Measurements from ENCODE around the gene EIF1AX. TPM values are rescaled to one million over a fixed set of nuclear protein-coding genes. Genes with fewer than 3 reads are reported as not detected.

Gene EIF1AX
- total and polyA plus RNA-seq, 3 donors from 2014 or later, result 26.9 to 53.1 (median 27.6) TPM

- 88 to 94% methylated on average over 3 of the region's 3 CpGs for WGBS, 2 donors
- TF ChIP-seq CTCF (IDR thresholded peaks at IDR 0.05) (no peak), POLR2A (IDR thresholded peaks at IDR 0.05) (no peak)
- intact Hi-C loops (cut with DNase I; ENCODE audit: low total_unique reads), result no loop called here
- no peak overlapping the region for H3K27ac ChIP-seq
- H3K4me1 ChIP-seq, result no peaks in the 10 kb centered on the region
- no peaks in the 10 kb centered on the region for H3K9me3 ChIP-seq
- H3K27me3 ChIP-seq, result no peaks in the 10 kb centered on the region
- H3K4me3 ChIP-seq, result no peak overlapping the region
- H3K36me3 ChIP-seq (ENCODE audit: low read depth, missing control alignments), result no peaks in the 10 kb centered on the region
- no peak for DNase-seq
These were observed 10.1 kb upstream of the EIF1AX start for GRCh38 chrX:20151689-20152088.

GRCh38 chrX:20149326-20149725 is 7.7 kb upstream of the EIF1AX start:
- DNase-seq, result no peak
- Histone ChIP-seq H3K4me3 (no peak overlapping the region), H3K27me3 (no peaks in the 10 kb centered on the region), H3K9me3 (no peaks in the 10 kb centered on the region), H3K27ac (no peak overlapping the region), H3K4me1 (no peaks in the 10 kb centered on the region), H3K36me3 (ENCODE audit: low read depth, missing control alignments) (no peaks in the 10 kb centered on the region)
- 88 to 95% methylated on average over 2 of the region's 2 CpGs for WGBS, 2 donors
- intact Hi-C loops (cut with DNase I; ENCODE audit: low total_unique reads), result no loop called here
- TF ChIP-seq CTCF (IDR thresholded peaks at IDR 0.05) (no peak), POLR2A (IDR thresholded peaks at IDR 0.05) (no peak)

- Histone ChIP-seq H3K4me3 (no peak overlapping the region), H3K9me3 (no peaks in the 10 kb centered on the region), H3K27ac (no peak overlapping the region), H3K36me3 (ENCODE audit: low read depth, missing control alignments) (no peaks in the 10 kb centered on the region), H3K4me1 (no peaks in the 10 kb centered on the region), H3K27me3 (no peaks in the 10 kb centered on the region)
- DNase-seq, result no peak
- intact Hi-C loops (cut with DNase I; ENCODE audit: low total_unique reads), result no loop called here
- TF ChIP-seq CTCF (IDR thresholded peaks at IDR 0.05), result no peak
- TF ChIP-seq POLR2A (IDR thresholded peaks at IDR 0.05), result no peak
- 56 to 100% methylated on average over 1 of the region's 1 CpG for WGBS, 2 donors
These were observed 5.9 kb upstream of the EIF1AX start for GRCh38 chrX:20147561-20147960.

GRCh38 chrX:20144491-20144890 is 2.9 kb upstream of the EIF1AX start:
- no peaks in the 10 kb centered on the region for H3K4me1 ChIP-seq
- DNase-seq, result no peak
- H3K27me3 ChIP-seq, result no peaks in the 10 kb centered on the region
- H3K9me3 ChIP-seq, result no peaks in the 10 kb centered on the region
- whole genome bisulfite sequencing, 2 donors, result 85 to 100% methylated on average over 1 to 3 of the region's 3 CpGs
- intact Hi-C loops (cut with DNase I; ENCODE audit: low total_unique reads), result loop anchor here (5.0 kb wide), 1 partner anchor 123 kb away; the partner anchor contains the start of gene RPS6KA3
- no peaks in the 10 kb centered on the region for H3K36me3 ChIP-seq (ENCODE audit: low read depth, missing control alignments)
- H3K27ac ChIP-seq, result no peak overlapping the region
- no peak overlapping the region for H3K4me3 ChIP-seq
- TF ChIP-seq CTCF (IDR thresholded peaks at IDR 0.05), result no peak
- no peak for TF ChIP-seq POLR2A (IDR thresholded peaks at IDR 0.05)

GRCh38 chrX:20143561-20143960 is 1.9 kb upstream of the EIF1AX start:
- H3K36me3 ChIP-seq (ENCODE audit: low read depth, missing control alignments), result no peaks in the 10 kb centered on the region
- no peaks in the 10 kb centered on the region for H3K4me1 ChIP-seq
- no peak overlapping the region for H3K4me3 ChIP-seq
- TF ChIP-seq CTCF (IDR thresholded peaks at IDR 0.05), result no peak
- TF ChIP-seq POLR2A (IDR thresholded peaks at IDR 0.05), result no peak
- intact Hi-C loops (cut with DNase I; ENCODE audit: low total_unique reads), result loop anchor here (5.0 kb wide), 1 partner anchor 124 kb away; the partner anchor contains the start of gene RPS6KA3
- DNase-seq, result no peak
- H3K9me3 ChIP-seq, result no peaks in the 10 kb centered on the region
- WGBS, 2 donors, result 64 to 67% methylated on average over 2 of the region's 2 CpGs
- H3K27ac ChIP-seq, result no peak overlapping the region
- H3K27me3 ChIP-seq, result no peaks in the 10 kb centered on the region

All from testis (tissue), 3 donors.